Ovary (tissue), 9 donors: Measurements from ENCODE around the gene ZBTB7B. TPM values are rescaled to one million over a fixed set of nuclear protein-coding genes. Genes with fewer than 3 reads are reported as not detected.
"Not testable (repeated sequence)": the region's sequence is repeated elsewhere in the genome, so short reads cannot be mapped to it uniquely, and the experiment has no call there.

Source experiments
- DNase-seq, 5 donors: peaks; one replicate each; pipeline ENCODE4 v3.0.0-alpha.2; 2019 to 2020
- H3K27ac ChIP-seq, 2 donors: fragments of 200-600 bp; one replicate each; pipeline versions ENCODE4 v1.5.1 to v1.8.0; 2019 to 2022
- H3K27me3 ChIP-seq: fragments of 200-600 bp; one replicate; pipeline ENCODE4 v1.8.0; 2022
- H3K36me3 ChIP-seq: fragments of 200-600 bp; sonication (generic); one replicate; pipeline ENCODE4 v1.5.1; 2019
- H3K4me1 ChIP-seq: one replicate; pipeline ENCODE4 v1.8.1; 2013; ENCODE audit warnings: mild to moderate bottlenecking, moderate library complexity; ENCODE audit not compliant: insufficient read depth
- H3K4me3 ChIP-seq: fragments of 200-600 bp; sonication (generic); one replicate; pipeline ENCODE4 v1.5.1; 2017
- H3K9me3 ChIP-seq, 2 donors: fragments of 200-600 bp in 1 of 2; sonication (generic) in 1 of 2; one replicate each; pipeline versions ENCODE4 v1.5.1 to v1.8.1; 2013 to 2019; ENCODE audit warnings: mild to moderate bottlenecking in 1 of 2, moderate library complexity in 1 of 2
- CTCF ChIP-seq, 3 donors: fragments of 450-650 bp in 2 of 3; fragments of 200-600 bp in 1 of 3; IDR thresholded peaks; one replicate each; pipeline versions ENCODE4 v1.5.1 to v1.8.0; 2016 to 2022; ENCODE audit warnings: antibody characterized with exemption in 3 of 3, mild to moderate bottlenecking in 1 of 3
- EP300 ChIP-seq: sonication (generic); formaldehyde crosslinking; IDR thresholded peaks from one replicate; pipeline ENCODE4 v1.6.1; 2017; ENCODE audit warnings: antibody characterized with exemption
- POLR2A ChIP-seq: fragments of 450-650 bp; IDR thresholded peaks from one replicate; pipeline ENCODE4 v1.6.1; 2017; ENCODE audit warnings: antibody characterized with exemption, mild to moderate bottlenecking, moderate library complexity
- WGBS, 3 donors: extraction: QIAGEN DNeasy Blood & Tissue Kit in 1 of 3; methylation state at CpG; one replicate each; pipeline versions ENCODE4 v1.1.5 to v1.1.7; 2013 to 2017; 5-methylcytosine and 5-hydroxymethylcytosine counted together
- intact Hi-C, 4 donors: fragments of 100-400 bp; cut with DNase I; formaldehyde crosslinking; loops; one replicate each; pipeline versions ENCODE4 v1.11.0 to v1.15.1; 2022 to 2023
- polyA plus RNA-seq, 2 donors: library from polyadenylated mRNA; stranded (reverse); fragments of 200-250 nt in 1 of 2; fragments of 350-450 nt in 1 of 2; fragmentation: Illumina TruSeq in 1 of 2; extraction: RNeasy Lipid Tissue Mini Kit (QIAGEN cat#74804) in 1 of 2; gene quantifications; one replicate each; pipeline ENCODE4 v1.2.3, GENCODE V29; 2013 to 2014
- total RNA-seq, 7 donors: library from RNA; depleted of rRNA in 2 of 7; stranded (reverse); fragments of >200 nt in 2 of 7; fragmentation: NEBNext Ultra II Directional in 3 of 7; extraction: Animal tissue kit (Norgen Biotek cat#: 25700) in 3 of 7; gene quantifications; one replicate each; pipeline versions ENCODE4 v1.1.0 to v1.2.4, GENCODE V29; 2016 to 2023
- donor health status: DM: no; HTN: no; CAD: no; lungs with moderate emphysema.
- donor health status: DM: no; HTN: no; CAD: no.
- donor health status: Bipolar disorder and iron deficiency.
- donor health status: DM: yes; HTN: yes; CAD: no.
- donor health status: DM: no; HTN: no; CAD: no.
- donor health status: DM: yes; HTN: yes; CAD: no.

The ZBTB7B gene
- total and polyA plus RNA-seq, 9 donors: 3.6 to 45.5 (median 28.9) TPM

GRCh38 chr1:154982897-154983648 lies 19.5 kb upstream of the ZBTB7B start, which contains the start of gene FLAD1:
Gene FLAD1, plus strand, starts transcription at chr1:154983344. Its CDS starts 351 bp downstream, at chr1:154983695.
- whole genome bisulfite sequencing, 3 donors: 0% methylated on average over 26 of the region's 26 CpGs
- Histone ChIP-seq H3K36me3 (no peaks in the 10 kb centered on the region), H3K27me3 (no peaks in the 10 kb centered on the region), H3K4me3 (peak within 1 kb of the TSS; percentile 50), H3K4me1 (peaks cover 3% of the 10 kb centered on the region), H3K9me3 (no peaks in the 10 kb centered on the region), H3K27ac (peak within 1 kb of the TSS in 1 of 2 donors; percentile 28)
- TF ChIP-seq POLR2A (peak; percentile 27), EP300 (no peak)
- intact Hi-C loops: no loop called here
- peak; percentile 92 to 98 (median 94) for DNase-seq

- no peak for DNase-seq
- WGBS, 3 donors: 10 to 14% (median 13%) methylated on average over 17 of the region's 17 CpGs
- H3K4me1 ChIP-seq: peaks cover 3% of the 10 kb centered on the region
- TF ChIP-seq CTCF (IDR thresholded peaks at IDR 0.05): no peak
- TF ChIP-seq EP300: no peak
- TF ChIP-seq POLR2A: no peak
- no peaks in the 10 kb centered on the region for H3K27me3 ChIP-seq
- no peaks in the 10 kb centered on the region for H3K9me3 ChIP-seq
- H3K4me3 ChIP-seq: peak overlapping the region; percentile 50
- no peak overlapping the region for H3K27ac ChIP-seq
- no peaks in the 10 kb centered on the region for H3K36me3 ChIP-seq
- intact Hi-C loops: no loop called here
Observed at GRCh38 chr1:154983776-154984466, 18.7 kb upstream of the ZBTB7B start.

- H3K4me3 ChIP-seq, DNase-seq, H3K9me3 ChIP-seq, H3K27ac ChIP-seq, H3K27me3 ChIP-seq, intact Hi-C loops, H3K4me1 ChIP-seq, H3K36me3 ChIP-seq: not testable (repeated sequence)
- WGBS, 3 donors: 86 to 92% (median 87%) methylated on average over 4 of the region's 4 CpGs
Observed at GRCh38 chr1:154986736-154987135, 15.9 kb upstream of the ZBTB7B start.

GRCh38 chr1:154987326-154987725 lies 15.3 kb upstream of the ZBTB7B start:
- Histone ChIP-seq H3K4me3 (no peak overlapping the region), H3K4me1 (peaks cover 2% of the 10 kb centered on the region), H3K9me3 (no peaks in the 10 kb centered on the region), H3K36me3 (no peaks in the 10 kb centered on the region), H3K27ac (no peak overlapping the region), H3K27me3 (no peaks in the 10 kb centered on the region)
- intact Hi-C loops: no loop called here
- no peak for DNase-seq
- WGBS, 3 donors: 86 to 88% (median 86%) methylated on average over 6 of the region's 6 CpGs
- no peak for TF ChIP-seq POLR2A

- no peak for DNase-seq
- TF ChIP-seq CTCF (IDR thresholded peaks at IDR 0.05) (no peak), EP300 (no peak), POLR2A (no peak)
- 83 to 87% (median 84%) methylated on average over 17 of the region's 17 CpGs for WGBS, 3 donors
- H3K4me3 ChIP-seq: no peak overlapping the region
- H3K4me1 ChIP-seq: peaks cover 2% of the 10 kb centered on the region
- no peaks in the 10 kb centered on the region for H3K9me3 ChIP-seq
- no peak overlapping the region for H3K27ac ChIP-seq
- no peaks in the 10 kb centered on the region for H3K27me3 ChIP-seq
- intact Hi-C loops: no loop called here
- H3K36me3 ChIP-seq: no peaks in the 10 kb centered on the region
Observed at GRCh38 chr1:154988058-154988954, 14.3 kb upstream of the ZBTB7B start.
